Dermis microvascular lymphatic vessel endothelial cell (primary cell): ENCODE measurements around the gene DUSP8. TPM values are rescaled to one million over a fixed set of nuclear protein-coding genes. Genes with fewer than 3 reads are reported as not detected.
"Not testable (repeated sequence)": the region's sequence is repeated elsewhere in the genome, so short reads cannot be mapped to it uniquely, and the experiment has no call there.

Experiments used
- DNase-seq, 2 donors: peaks; one replicate each; pipeline versions ENCODE4 v3.0.0 to v3.0.0-alpha.2; 2010; ENCODE audit warnings: low read depth in 2 of 2
- total RNA-seq: library from RNA; depleted of rRNA; stranded (reverse); fragments of >200 nt; gene quantifications from 2 replicates; pipeline ENCODE4 v1.2.1, GENCODE V29; 2014

The DUSP8 gene
- total RNA-seq, 1 donor from 2014 or later = 0.26 TPM

DNA sequence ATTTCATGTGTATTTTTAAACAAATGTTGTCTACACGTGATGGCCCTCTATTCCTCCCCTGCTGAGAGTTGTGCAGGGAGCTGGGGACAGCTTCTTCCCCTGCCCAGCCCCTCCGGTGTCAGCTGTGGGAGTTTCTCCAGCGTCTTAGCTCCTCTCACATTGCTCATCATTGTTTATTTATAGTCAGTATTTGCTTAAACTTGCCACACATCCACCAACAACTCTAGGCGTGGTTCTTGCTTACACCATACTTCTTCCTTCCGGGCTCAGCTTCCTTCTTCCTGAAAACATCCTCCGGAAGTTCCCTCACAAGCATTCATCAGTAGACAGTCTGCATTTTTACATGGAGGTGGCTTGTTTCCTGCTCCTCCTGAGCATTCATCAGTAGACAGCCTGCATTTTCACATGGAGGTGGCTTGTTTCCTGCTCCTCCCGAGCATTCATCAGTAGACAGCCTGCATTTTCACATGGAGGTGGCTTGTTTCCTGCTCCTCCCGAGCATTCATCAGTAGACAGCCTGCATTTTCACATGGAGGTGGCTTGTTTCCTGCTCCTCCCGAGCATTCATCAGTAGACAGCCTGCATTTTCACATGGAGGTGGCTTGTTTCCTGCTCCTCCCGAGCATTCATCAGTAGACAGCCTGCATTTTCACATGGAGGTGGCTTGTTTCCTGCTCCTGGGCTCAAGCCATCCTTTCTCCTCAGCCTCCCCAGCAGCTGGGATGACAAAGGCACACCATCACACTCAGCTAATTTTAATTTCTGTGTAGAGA lies 17.3 kb upstream of the DUSP8 start:
- peak in 1 of 2 donors; percentile 31 for DNase-seq

DNA sequence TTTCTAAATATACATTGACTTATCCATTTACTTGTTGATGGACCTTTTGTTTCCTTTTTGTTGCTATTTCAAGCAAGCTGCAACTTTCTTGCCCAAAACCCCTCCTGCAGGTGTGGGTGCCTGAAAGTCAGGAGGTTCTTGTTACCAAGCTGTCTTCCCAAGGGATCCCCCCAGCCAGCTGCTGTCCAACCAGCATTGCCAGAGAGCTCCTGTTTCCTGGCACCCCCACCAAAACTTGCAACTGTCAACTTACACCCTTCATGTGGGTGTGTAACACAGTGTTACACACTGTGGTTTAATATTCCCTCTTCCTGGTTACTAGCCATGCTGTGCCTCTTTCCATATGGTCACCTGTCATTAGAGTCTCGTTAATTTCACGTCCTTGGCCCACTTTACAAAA lies 14.6 kb upstream of the DUSP8 start:
- no peak for DNase-seq

DNA sequence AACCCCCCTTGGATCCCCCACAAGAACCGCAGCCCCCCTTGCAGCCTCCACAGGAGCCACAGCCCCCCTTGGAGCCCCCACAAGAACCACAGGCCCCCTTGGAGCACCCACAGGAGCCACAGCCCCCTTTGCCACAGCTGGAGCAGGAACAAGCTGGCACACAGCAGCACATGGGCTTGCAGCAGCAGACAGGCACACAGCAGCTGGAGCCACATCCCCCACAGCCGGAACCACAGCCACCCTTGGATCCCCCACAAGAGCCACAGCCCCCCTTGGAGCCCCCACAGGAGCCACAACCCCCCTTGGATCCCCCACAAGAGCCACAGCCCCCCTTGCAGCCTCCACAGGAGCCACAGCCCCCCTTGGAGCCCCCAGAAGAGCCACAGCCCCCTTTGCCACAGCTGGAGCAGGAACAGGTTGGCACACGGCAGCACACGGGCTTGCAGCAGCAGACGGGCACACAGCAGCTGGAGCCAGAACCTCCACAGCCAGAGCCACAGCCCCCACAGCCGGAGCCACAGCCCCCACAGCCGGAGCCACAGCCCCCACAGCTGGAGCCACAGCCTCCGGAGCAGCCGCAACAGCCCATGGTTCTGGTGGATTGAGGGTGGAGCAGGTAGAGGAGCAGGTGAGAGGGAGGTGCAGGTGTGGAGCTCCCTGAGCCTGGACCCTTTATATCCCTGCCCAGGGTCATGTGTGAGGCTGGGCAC lies 12.7 kb upstream of the DUSP8 start, which contains the start of gene KRTAP5-1:
TSS of gene KRTAP5-1 (minus strand) at position 623 of the 710 bp plus-strand sequence. CDS start at position 589, 34 bp downstream.
- DNase-seq = not testable (repeated sequence)

DNA sequence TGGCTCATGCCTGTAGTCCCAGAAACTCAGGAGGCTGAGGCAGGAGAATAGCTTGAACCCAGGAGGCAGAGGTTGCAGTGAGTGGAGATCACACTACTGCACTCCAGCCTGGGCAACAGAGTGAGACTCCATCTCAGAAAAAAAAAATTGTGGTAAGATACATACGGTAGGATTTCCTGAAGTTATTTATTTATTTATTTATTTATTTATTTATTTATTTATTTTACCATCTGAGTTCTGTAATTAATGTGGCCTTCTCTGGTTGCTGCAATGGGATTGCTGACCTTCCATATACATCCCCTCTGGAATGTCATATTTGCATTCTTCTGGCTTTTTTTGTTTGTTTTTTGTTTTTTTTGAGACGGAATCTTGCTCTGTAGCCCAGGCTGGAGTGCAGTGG lies 10.8 kb upstream of the DUSP8 start:
- DNase-seq = not testable (repeated sequence)

GRCh38 chr11:1581976-1582375 lies 9.9 kb upstream of the DUSP8 start:
- no peak for DNase-seq

DNA sequence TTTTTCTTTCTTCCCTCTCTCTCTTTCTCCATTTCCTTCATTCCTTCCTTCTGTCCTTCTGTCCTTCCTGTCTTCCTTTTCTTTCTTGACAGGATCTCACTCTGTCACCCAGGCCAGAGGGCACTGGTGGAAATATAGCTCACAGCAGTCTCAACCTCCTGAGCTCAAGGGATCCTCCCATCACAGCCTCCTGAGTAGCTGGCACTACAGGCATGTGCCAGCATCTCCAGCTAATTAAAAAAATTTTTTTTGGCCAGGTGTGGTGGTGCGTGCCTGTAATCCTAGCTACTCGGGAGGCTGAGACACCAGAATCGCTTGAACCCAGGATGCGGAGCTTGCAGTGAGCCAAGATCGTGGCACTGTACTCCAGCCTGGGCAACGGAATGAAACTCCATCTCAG lies 4.8 kb upstream of the DUSP8 start:
- no peak for DNase-seq

- DNase-seq = not testable (repeated sequence)
Observed at GRCh38 chr11:1575756-1576155, 3.7 kb upstream of the DUSP8 start.

- DNase-seq = no peak
Observed at GRCh38 chr11:1574933-1575242, 2.8 kb upstream of the DUSP8 start.

DNA sequence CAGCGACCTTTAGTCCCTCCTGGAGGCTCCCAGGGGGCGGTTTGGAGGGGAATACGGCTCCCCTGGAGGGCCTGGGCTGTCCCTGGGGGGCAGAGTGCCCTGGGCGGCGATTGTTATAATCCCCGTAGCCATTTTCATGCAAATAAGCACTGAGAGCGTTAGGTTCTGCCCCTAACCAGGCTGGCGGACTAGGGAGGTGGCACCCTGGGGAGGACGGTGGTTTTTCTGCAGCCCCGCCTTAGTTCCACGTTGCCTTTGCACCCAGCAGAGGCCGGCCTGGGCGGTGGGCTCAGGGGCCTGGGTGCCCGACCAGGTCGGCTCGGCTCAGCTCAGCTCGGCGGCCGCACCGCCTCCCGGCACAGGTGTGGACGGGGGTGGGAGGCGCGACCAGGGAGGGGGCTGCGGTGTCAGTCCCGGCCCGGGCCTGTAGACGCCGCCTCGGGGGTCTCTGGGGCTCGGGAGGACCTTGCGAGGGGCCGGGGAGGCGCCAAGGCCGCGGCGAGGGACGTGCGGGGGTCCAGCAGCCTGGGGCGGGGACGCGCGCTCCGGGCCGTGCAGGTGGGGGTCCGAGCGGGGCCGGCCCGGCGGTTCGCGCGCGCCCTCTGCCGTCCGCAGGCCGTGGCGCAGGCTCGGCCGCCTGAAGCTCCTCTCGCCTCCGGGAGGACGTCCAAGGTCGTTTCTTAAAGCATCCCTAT lies 2.3 kb upstream of the DUSP8 start:
- DNase-seq = peak in 1 of 2 donors; percentile 45

DNA sequence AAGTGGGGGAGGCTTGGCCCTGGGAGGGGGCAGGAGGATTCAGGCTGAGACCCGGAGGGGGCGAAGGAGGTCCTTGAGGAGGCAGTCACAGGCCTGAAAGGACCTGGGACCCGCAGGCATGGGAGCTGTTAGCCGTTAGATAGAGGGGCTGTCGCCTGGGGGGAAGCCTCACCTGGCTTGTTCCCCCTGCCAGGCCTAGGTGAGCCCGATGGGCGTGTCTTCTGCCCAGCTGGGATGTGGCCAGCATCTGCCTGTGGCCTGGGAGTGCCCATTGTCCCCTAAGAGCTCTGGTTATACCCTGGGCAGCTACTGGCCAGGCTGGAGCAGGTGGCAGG lies 1.8 kb upstream of the DUSP8 start:
- DNase-seq = no peak

GRCh38 chr11:1573077-1573902 lies 1.2 kb upstream of the DUSP8 start:
- no peak for DNase-seq

DNA sequence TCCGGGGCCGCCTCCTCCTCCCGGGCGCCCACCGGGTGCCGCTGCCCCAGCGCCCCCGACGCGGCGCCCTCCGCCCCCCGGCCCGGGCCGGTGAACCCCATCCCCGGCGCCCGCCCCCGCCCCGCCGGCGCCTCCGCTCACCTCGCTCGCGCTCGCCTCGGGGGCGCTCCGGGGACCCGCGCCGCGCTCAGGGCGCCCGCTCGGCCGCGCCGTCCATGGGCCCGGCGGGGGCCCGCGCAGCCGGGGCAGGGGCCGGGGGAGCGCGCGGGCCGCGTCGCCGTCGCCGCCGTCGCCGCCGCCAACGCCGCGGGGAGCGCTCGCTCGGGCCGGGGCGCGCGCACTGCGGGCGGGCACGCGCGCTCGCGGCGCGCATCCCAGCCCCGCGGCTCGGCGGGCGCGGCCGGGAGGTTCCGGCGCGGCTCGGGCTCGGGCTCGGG lies 293 bp downstream of the DUSP8 start:
- DNase-seq = no peak

DNA sequence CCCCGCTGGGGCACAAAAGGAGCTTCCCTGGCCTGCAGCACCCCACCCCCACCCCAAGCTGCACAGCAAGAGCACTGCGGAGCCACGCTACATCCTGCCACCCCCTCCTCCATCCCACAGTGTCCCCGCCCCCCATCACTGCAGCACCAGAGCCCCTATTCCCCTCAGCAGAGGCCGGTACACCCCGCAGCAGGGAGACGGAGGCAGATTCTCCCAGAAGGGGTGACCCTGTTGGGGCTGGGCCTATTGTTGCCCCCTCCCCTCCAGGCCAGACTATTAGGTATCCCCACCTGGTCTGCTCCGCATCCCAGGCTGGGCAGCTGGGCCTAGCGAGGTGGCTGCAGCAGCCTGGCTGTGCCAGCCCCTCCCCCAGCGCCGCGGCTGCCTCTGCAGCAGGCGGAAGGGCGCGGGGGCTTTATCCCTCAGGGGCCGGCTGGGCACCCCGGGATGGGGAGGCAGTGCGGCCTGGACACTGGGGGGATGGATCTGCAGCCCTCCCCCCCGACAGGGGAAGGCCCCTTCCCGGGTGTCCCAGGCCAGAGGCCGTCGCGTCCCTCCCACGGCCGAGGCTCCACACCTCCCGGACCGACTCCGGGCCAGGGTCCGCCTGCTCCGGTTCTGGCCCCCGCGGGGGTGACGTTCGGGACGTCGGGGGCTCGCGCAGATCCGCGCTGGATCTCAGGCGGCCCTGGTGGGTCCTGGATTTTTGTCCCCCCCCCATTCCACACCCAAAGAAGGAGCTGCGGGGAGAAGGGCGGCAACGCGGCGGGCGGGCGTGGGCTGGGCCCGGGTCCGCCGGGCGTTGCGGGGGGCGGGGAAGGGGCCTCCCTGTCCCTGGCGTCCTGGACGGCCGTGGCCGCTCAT lies 943 bp downstream of the DUSP8 start:
- no peak for DNase-seq

DNA sequence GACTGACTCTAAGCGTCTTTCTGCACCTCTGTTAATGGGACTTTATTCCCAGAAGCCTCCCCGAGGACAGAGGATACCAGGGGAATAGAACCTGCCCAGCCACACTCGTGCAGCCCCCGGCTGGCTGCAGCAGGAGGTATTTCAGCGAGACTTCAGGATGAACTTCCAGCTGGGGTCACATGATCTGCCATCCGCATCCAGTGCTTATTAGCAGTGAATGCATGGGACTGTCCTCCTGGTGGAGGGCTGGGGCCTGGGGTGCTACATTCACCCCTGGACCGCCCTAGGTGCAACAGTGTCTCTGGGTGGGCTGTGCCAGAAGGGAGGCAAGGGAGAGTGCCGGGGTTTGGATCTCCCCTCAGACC lies 1.6 kb downstream of the DUSP8 start:
- no peak for DNase-seq

- no peak for DNase-seq
Observed at GRCh38 chr11:1570001-1570453, 2.0 kb downstream of the DUSP8 start.

GRCh38 chr11:1569251-1569780 lies 2.8 kb downstream of the DUSP8 start:
- no peak for DNase-seq

- no peak for DNase-seq
Observed at GRCh38 chr11:1568441-1568911, 3.6 kb downstream of the DUSP8 start.

DNA sequence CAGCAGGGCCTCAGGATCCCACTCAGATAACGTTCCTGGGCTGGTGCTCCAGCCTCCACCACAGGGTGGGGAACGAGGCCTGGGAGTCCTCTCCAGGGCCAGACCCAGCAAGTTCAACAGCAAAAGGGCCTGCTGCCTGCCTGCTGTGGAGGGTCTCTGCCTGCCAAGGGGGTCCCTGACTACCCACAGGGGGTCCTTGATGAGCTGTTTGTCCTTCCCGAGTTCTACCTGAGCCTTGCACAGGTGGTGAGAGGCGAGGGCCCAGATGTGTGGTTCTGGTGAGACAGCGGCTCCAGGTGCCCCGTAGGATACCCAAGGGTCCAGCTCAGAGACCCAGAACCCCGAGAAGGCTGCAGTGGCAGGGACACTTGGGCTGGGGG lies 4.4 kb downstream of the DUSP8 start:
- no peak for DNase-seq

DNA sequence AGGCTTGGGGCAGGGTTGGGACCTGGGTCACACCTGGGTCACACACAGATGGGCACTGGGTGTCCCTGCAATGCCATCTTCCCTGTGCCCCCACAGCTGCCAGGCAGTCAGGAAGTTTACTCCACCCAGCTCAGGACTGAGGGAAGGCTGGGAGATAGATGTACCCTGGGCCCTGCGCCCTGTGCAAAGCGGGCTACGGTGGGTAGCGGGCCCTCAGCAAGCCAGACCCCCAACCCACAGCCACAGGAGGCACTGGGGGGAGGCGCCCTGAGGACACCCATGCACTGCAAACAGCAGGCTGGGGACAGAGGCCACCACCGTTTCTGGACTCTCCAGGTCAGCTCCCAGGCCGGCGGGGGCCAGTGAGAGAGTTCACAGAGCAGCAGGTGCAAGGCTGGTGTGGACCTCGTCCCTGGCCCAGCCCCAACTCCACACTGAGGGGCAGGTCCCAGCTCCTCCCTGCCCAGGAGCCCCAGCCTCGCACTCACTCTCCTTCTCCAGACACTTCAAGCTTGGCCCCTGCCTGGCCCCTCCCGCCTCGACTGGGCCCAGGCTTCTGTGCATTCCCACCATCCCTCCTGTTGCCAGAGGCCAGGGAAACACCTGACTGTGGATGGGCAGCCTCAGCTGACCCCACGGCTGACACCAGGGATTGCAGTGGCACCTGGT lies 4.9 kb downstream of the DUSP8 start:
- DNase-seq = no peak
